ENCODE results near the gene DNM1L. TPM values are rescaled to one million over a fixed set of nuclear protein-coding genes. Genes with fewer than 3 reads are reported as not detected.

DNM1L gene
- total RNA-seq, 1 experiment from 2014 or later: 102 TPM

- H3K27ac ChIP-seq (ENCODE audit: low read depth, low read length, poor library complexity, severe bottlenecking): no peak overlapping the region
- ChIA-PET CTCF (no interaction called here), POLR2A (ENCODE audit: low non-redundant PET) (no interaction called here)
- no TSS peak for BruUV-seq (replicated peaks)
- peak overlapping the region; percentile 65 for H3K4me3 ChIP-seq (ENCODE audit: low read depth, low read length, poor library complexity, severe bottlenecking)
- intact Hi-C loops (cut with micrococcal nuclease; ENCODE audit: unreplicated experiment): loop anchor here (2.0 kb wide), 1 partner anchor 1269 kb away; the partner anchor contains the start of gene ALG10
- peaks cover 52% of the 10 kb centered on the region for H3K36me3 ChIP-seq (ENCODE audit: insufficient read depth, low read length, poor library complexity, severe bottlenecking)
- no peak for DNase-seq (ENCODE audit: low spot score)
- H3K9me3 ChIP-seq (ENCODE audit: low read depth, low read length, poor library complexity, severe bottlenecking): no peaks in the 10 kb centered on the region
- TF ChIP-seq, protein P1, sequence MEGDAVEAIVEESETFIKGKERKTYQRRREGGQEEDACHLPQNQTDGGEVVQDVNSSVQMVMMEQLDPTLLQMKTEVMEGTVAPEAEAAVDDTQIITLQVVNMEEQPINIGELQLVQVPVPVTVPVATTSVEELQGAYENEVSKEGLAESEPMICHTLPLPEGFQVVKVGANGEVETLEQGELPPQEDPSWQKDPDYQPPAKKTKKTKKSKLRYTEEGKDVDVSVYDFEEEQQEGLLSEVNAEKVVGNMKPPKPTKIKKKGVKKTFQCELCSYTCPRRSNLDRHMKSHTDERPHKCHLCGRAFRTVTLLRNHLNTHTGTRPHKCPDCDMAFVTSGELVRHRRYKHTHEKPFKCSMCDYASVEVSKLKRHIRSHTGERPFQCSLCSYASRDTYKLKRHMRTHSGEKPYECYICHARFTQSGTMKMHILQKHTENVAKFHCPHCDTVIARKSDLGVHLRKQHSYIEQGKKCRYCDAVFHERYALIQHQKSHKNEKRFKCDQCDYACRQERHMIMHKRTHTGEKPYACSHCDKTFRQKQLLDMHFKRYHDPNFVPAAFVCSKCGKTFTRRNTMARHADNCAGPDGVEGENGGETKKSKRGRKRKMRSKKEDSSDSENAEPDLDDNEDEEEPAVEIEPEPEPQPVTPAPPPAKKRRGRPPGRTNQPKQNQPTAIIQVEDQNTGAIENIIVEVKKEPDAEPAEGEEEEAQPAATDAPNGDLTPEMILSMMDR (conservative IDR thresholded peaks at IDR 0.05; ENCODE audit: low read depth, low read length): no peak
- TF ChIP-seq EZH2 (IDR thresholded peaks at IDR 0.05; ENCODE audit: borderline replicate concordance, low read depth, low read length, poor library complexity, severe bottlenecking): no peak
- no peaks in the 10 kb centered on the region for H3K4me1 ChIP-seq (ENCODE audit: insufficient read depth, low read length, poor library complexity, severe bottlenecking)
- H3K27me3 ChIP-seq (replicated peaks; ENCODE audit: insufficient read depth, low read depth, low read length, poor library complexity): no peaks in the 10 kb centered on the region
These were observed 74.5 kb downstream of the DNM1L start for GRCh38 chr12:32753605-32754004.

GRCh38 chr12:32754111-32754510 lies 75.0 kb downstream of the DNM1L start:
- Histone ChIP-seq H3K27me3 (replicated peaks; ENCODE audit: insufficient read depth, low read depth, low read length, poor library complexity) (no peaks in the 10 kb centered on the region), H3K36me3 (ENCODE audit: insufficient read depth, low read length, poor library complexity, severe bottlenecking) (peaks cover 47% of the 10 kb centered on the region), H3K4me3 (ENCODE audit: low read depth, low read length, poor library complexity, severe bottlenecking) (peak overlapping the region; percentile 65), H3K9me3 (ENCODE audit: low read depth, low read length, poor library complexity, severe bottlenecking) (no peaks in the 10 kb centered on the region), H3K4me1 (ENCODE audit: insufficient read depth, low read length, poor library complexity, severe bottlenecking) (no peaks in the 10 kb centered on the region), H3K27ac (ENCODE audit: low read depth, low read length, poor library complexity, severe bottlenecking) (no peak overlapping the region)
- ChIA-PET CTCF (interaction anchor here (0.7 kb wide), 1 partner anchor 121 kb away, joined by 6 read pairs; no protein-coding TSS in a partner anchor), POLR2A (ENCODE audit: low non-redundant PET) (no interaction called here)
- no peak for TF ChIP-seq EZH2 (IDR thresholded peaks at IDR 0.05; ENCODE audit: borderline replicate concordance, low read depth, low read length, poor library complexity, severe bottlenecking)
- no TSS peak for BruUV-seq (replicated peaks)
- intact Hi-C loops (cut with micrococcal nuclease; ENCODE audit: unreplicated experiment): loop anchor here (2.0 kb wide), 1 partner anchor 1269 kb away; the partner anchor contains the start of gene ALG10
- no peak for DNase-seq (ENCODE audit: low spot score)

DNA sequence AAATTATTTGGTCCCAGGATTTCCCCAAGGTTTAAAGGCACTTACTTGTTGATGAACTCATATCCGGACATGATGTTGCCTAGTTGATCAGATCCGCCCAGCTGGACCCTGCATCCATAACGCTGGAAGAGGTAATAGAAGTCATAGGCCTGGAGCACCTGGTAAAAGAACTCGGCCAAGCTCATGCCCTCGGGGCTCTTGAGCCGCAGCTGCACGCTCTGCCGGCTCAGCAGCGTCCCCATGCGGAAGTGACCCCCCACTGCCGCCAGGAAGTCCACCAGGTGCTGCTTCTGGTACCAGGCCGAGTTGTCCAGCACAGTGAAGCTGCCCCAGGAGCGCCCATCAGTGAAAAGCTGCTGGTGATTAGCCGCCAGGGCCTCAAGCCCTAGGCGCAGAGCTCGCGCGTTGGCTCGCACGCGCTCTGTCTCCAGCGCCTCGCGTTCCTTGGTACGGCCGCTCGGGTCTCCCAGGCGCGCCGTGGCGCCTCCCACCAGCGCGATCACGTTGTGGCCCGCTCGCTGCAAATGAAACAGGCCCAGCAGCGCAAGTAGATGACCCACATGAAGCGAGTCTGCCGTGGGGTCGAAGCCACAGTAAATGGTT lies 76.1 kb downstream of the DNM1L start:
- CTCF ChIA-PET: interaction anchor here (0.5 to 2.2 kb wide), 11 partner anchors 31 to 1267 kb away, joined by 3 to 10 read pairs (median 3); partner anchors contain the start of gene ALG10
- intact Hi-C loops (cut with micrococcal nuclease; ENCODE audit: unreplicated experiment): loop anchor here (2.0 kb wide), 1 partner anchor 1268 kb away; the partner anchor contains the start of gene ALG10
- no TSS peak for BruUV-seq (replicated peaks)
- no peaks in the 10 kb centered on the region for H3K27me3 ChIP-seq (replicated peaks; ENCODE audit: insufficient read depth, low read depth, low read length, poor library complexity)
- no peaks in the 10 kb centered on the region for H3K4me1 ChIP-seq (ENCODE audit: insufficient read depth, low read length, poor library complexity, severe bottlenecking)
- H3K4me3 ChIP-seq (ENCODE audit: low read depth, low read length, poor library complexity, severe bottlenecking): peak overlapping the region; percentile 65
- DNase-seq (ENCODE audit: low spot score): peak; percentile 76
- H3K27ac ChIP-seq (ENCODE audit: low read depth, low read length, poor library complexity, severe bottlenecking): peak overlapping the region; percentile 87
- POLR2A ChIA-PET (ENCODE audit: low non-redundant PET): no interaction called here
- TF ChIP-seq EZH2 (IDR thresholded peaks at IDR 0.05; ENCODE audit: borderline replicate concordance, low read depth, low read length, poor library complexity, severe bottlenecking): no peak
- TF ChIP-seq, protein P1 (conservative IDR thresholded peaks at IDR 0.05; ENCODE audit: low read depth, low read length): peak; percentile 80
- no peaks in the 10 kb centered on the region for H3K9me3 ChIP-seq (ENCODE audit: low read depth, low read length, poor library complexity, severe bottlenecking)
- H3K36me3 ChIP-seq (ENCODE audit: insufficient read depth, low read length, poor library complexity, severe bottlenecking): peaks cover 37% of the 10 kb centered on the region

Data from A673 (cell line).